HG02840 (cell line): ENCODE measurements around the gene CCM2.
"Not testable (repeated sequence)": the region's sequence is repeated elsewhere in the genome, so short reads cannot be mapped to it uniquely, and the experiment has no call there.

ENCODE experiments used
- ATAC-seq: cut with Tn5 transposase; IDR thresholded peaks from one replicate; pipeline ENCODE4 v1.9.1; 2021; ENCODE audit warnings: mild to moderate bottlenecking, moderate library complexity, moderate number of reproducible peaks; ENCODE audit not compliant: unreplicated experiment, low FRiP score

Gene CCM2

GRCh38 chr7:45114257-45114656, 114.3 kb downstream of the CCM2 start:
- ATAC-seq = not testable (repeated sequence)

GRCh38 chr7:45114926-45115325, 114.9 kb downstream of the CCM2 start:
- ATAC-seq = no peak

GRCh38 chr7:45116048-45116447, 116.0 kb downstream of the CCM2 start:
- no peak for ATAC-seq

- ATAC-seq = no peak
These were observed 117.6 kb downstream of the CCM2 start for GRCh38 chr7:45117582-45117981.

GRCh38 chr7:45118292-45118691, 118.3 kb downstream of the CCM2 start:
- ATAC-seq = no peak

GRCh38 chr7:45118889-45119331, 118.9 kb downstream of the CCM2 start:
- ATAC-seq = no peak

GRCh38 chr7:45119550-45119949, 119.5 kb downstream of the CCM2 start:
- ATAC-seq = no peak

GRCh38 chr7:45122975-45123860, 123.2 kb downstream of the CCM2 start:
- no peak for ATAC-seq

- no peak for ATAC-seq
These were observed 124.1 kb downstream of the CCM2 start for GRCh38 chr7:45123913-45124710.

GRCh38 chr7:45125193-45125904, 125.3 kb downstream of the CCM2 start:
- no peak for ATAC-seq
